ENCODE measurements around the gene LRRC8D. TPM values are rescaled to one million over a fixed set of nuclear protein-coding genes. Genes with fewer than 3 reads are reported as not detected.

LRRC8D gene
- total and polyA plus RNA-seq, 2 of the 4 experiments (the other 2 are of a cell fraction) = 34.1 to 35.3 TPM

GRCh38 chr1:89882348-89883029 is 61.7 kb downstream of the LRRC8D start:
- Histone ChIP-seq H3K56ac (ENCODE audit: extremely low read depth, insufficient read depth, low read length) (no peak overlapping the region), H4K5ac (ENCODE audit: low read depth, low read length) (no peak overlapping the region), H3K4me1 (ENCODE audit: control insufficient read depth, insufficient read depth, low read length) (peaks cover 10% of the 10 kb centered on the region), H4K8ac (ENCODE audit: low read depth in 2 of 2, low read length in 2 of 2) (no peak overlapping the region), H3K4ac (ENCODE audit: low read depth, low read length) (no peak overlapping the region), H3K4me2 (ENCODE audit: low read depth, low read length) (no peak overlapping the region), H2AK9ac (replicated peaks; ENCODE audit: low read depth, low read length, poor library complexity) (no peak overlapping the region), H2AK5ac (ENCODE audit: low read depth, low read length) (no peak overlapping the region), H2BK15ac (ENCODE audit: low read depth, low read length) (peak overlapping the region; percentile 26; the same call in 1 of the 3 replicates), H3K23ac (ENCODE audit: low read depth, low read length) (no peak overlapping the region), H2BK5ac (ENCODE audit: low read depth, low read length, poor library complexity, severe bottlenecking) (no peak overlapping the region), H4K20me1 (ENCODE audit: insufficient read depth, low read length) (no peaks in the 10 kb centered on the region), H3K18ac (ENCODE audit: low read depth, low read length) (no peak overlapping the region), H2BK120ac (ENCODE audit: low read depth, low read length) (no peak overlapping the region), H3K79me1 (ENCODE audit: low read depth in 1 of 2, low read length in 2 of 2) (peaks cover 25 to 63% of the 10 kb centered on the region in 2 experiments), H3K9me3 (ENCODE audit: control insufficient read depth, insufficient read depth, low read length) (peaks cover 7% of the 10 kb centered on the region), H3K36me3 (ENCODE audit: control insufficient read depth, insufficient read depth, low read length) (peaks cover 3% of the 10 kb centered on the region), H3K9ac (ENCODE audit: low read depth, low read length) (no peak overlapping the region), H3K9me1 (ENCODE audit: insufficient read depth, low read length) (peaks cover 9% of the 10 kb centered on the region), H3K4me3 (ENCODE audit: insufficient read depth, low read depth, low read length) (no peak overlapping the region), H3K27ac (ENCODE audit: insufficient read depth, low read length) (no peak overlapping the region), H2BK20ac (ENCODE audit: low read depth, low read length) (no peak overlapping the region), H4K91ac (ENCODE audit: insufficient read depth, low read depth, low read length) (no peak overlapping the region), H3K14ac (replicated peaks; ENCODE audit: low read depth, low read length) (no peak overlapping the region), H3K27me3 (ENCODE audit: control insufficient read depth, insufficient read depth, low read length) (no peaks in the 10 kb centered on the region), H2AFZ (replicated peaks; ENCODE audit: low read length, poor library complexity) (no peak overlapping the region)
- intact Hi-C loops (cut with micrococcal nuclease) (no loop called here), in situ Hi-C loops (cut with MboI; ENCODE audit: low sequenced_read_pairs) (no loop called here), dilution Hi-C loops (cut with HindIII; ENCODE audit: low sequenced_read_pairs, unreplicated experiment) (no loop called here)
- ChIA-PET POLR2A (ENCODE audit: unreplicated experiment) (no interaction called here), CTCF (no interaction called here)
- no TSS peak for BruUV-seq (replicated peaks)
- 94% methylated on average over 2 of the region's 6 CpGs; no CpG with 5 or more reads in 1 of the 2 experiments for WGBS, 2 experiments (ENCODE audit: extremely low coverage in 2 of 2, insufficient read length in 1 of 2)
- ATAC-seq (ENCODE audit: low read depth) (no peak), DNase-seq (no peak)
- no peak for TF ChIP-seq BHLHE40 (IDR thresholded peaks at IDR 0.05; ENCODE audit: low read depth, low read length)
- TF ChIP-seq RAD21 (IDR thresholded peaks at IDR 0.05; ENCODE audit: low read length) = no peak
- TF ChIP-seq SMC3 (IDR thresholded peaks at IDR 0.05; ENCODE audit: low read depth, low read length) = no peak
- TF ChIP-seq NFE2L2 (IDR thresholded peaks at IDR 0.05; ENCODE audit: low read depth, low read length) = no peak
- TF ChIP-seq POLR2A (IDR thresholded peaks at IDR 0.05; ENCODE audit: low read depth, low read length) = no peak
- no peak for TF ChIP-seq RCOR1 (IDR thresholded peaks at IDR 0.05; ENCODE audit: insufficient replicate concordance, low read length)
- no peak for TF ChIP-seq FOS (IDR thresholded peaks at IDR 0.05; ENCODE audit: low read depth, low read length)
- TF ChIP-seq MAZ (IDR thresholded peaks at IDR 0.05; ENCODE audit: borderline replicate concordance, low read depth, low read length) = no peak
- TF ChIP-seq CHD1 (IDR thresholded peaks at IDR 0.05; ENCODE audit: low read depth, low read length) = no peak
- TF ChIP-seq RFX5 (IDR thresholded peaks at IDR 0.05; ENCODE audit: low read depth, low read length) = no peak
- TF ChIP-seq MAFK (IDR thresholded peaks at IDR 0.05; ENCODE audit: low read depth, low read length) = no peak
- no peak for TF ChIP-seq CEBPB (IDR thresholded peaks at IDR 0.05; ENCODE audit: low read depth, low read length)
- TF ChIP-seq ELK1 (IDR thresholded peaks at IDR 0.05; ENCODE audit: borderline replicate concordance, low read depth, low read length) = no peak
